Articular chondrocyte of knee joint (primary cell): ENCODE results near the gene RFC4. TPM values are rescaled to one million over a fixed set of nuclear protein-coding genes. Genes with fewer than 3 reads are reported as not detected.

Experiments used
- small RNA-seq: library from RNA; depleted of rRNA; stranded (forward); fragments of <200 nt; gene quantifications from one replicate; pipeline ENCODE3, GENCODE V24; 2012
- total RNA-seq: library from RNA; depleted of rRNA; stranded (reverse); fragments of >200 nt; gene quantifications from 2 replicates; pipeline ENCODE4 v1.2.3, GENCODE V29; 2012

Gene RFC4, protein sequence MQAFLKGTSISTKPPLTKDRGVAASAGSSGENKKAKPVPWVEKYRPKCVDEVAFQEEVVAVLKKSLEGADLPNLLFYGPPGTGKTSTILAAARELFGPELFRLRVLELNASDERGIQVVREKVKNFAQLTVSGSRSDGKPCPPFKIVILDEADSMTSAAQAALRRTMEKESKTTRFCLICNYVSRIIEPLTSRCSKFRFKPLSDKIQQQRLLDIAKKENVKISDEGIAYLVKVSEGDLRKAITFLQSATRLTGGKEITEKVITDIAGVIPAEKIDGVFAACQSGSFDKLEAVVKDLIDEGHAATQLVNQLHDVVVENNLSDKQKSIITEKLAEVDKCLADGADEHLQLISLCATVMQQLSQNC
- 14.6 and 23.1 TPM in 2 replicates for total RNA-seq

DNA sequence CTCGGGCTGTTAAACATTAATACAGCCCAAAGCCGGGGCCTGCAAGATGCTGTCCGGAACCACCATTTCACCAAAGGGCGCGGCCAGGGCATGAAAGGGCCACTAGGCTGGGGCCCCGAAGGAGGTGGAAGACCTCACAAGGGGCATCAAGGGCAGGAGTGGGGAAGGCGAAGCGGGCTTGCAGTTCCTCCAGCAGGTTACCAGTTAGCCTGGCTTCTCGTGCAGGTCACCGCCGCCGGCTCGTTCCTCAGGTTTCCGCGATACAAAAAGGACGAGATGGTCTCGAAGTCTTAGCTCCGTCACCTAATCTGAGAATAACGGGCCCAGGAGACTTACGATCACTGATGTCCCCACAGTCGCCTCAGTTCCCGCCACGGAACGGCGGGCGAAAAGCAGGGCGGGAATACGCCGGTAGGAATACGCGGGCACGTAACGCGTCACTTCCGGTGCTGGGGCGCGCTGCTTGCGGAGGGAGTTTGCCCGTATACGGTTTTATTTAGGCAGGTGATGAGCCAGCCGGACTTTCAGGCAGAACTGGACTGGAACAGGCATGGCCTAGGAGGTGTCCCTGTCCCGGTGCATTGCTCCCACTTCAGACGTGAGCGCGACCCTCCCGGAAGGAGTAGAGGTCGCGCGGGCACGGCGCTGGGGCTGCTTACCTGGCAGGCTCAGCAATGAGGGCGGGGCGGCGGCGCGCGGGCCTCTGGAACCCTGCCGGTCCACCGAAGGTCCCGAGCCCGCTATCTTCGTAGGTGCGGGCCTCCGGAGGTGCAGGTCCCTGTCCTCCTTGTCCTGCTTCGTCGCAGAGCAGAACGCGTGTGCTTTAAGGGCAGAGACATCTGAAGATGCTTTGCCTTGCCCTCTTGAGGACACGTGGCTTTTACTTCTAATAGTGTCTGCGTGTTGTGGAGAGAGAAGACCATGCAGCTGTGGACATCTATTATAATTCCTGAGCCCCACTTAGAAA lies at the start of gene RFC4:
Gene RFC4, minus strand, starts transcription at position 394 of the 967 bp plus-strand sequence. CDS start 1,769 bp downstream, outside the sequence.

DNA sequence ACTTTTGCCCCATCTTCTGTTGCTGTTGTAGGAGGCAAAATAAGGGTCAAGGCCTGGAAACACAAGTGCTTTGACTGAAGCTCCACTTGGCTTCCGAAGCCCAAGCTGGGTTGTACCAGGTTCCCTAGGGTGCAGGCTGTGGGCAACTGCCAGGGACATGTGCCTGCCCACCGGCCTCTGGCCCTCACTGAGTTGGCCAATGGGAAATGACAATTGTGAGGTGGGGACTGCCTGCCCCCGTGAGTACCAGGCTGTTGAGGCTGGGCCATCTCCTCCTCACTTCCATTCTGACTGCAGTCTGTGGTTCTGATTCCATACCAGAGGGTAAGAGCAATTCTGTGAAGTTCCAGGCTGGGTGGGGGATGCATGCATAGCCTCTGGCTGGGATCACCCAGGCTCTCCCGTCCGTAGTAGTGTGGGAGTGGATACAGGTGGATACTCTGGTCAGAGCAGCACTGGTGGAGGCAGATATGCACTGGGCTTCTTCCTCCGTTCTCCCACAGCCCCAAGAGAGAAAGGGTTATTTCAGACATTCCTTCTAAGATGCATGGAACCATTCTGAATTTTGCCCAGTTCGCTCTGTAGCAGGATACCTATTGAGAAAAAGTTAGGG lies 36.2 kb upstream of the RFC4 start, which contains the start of gene ADIPOQ:
Gene ADIPOQ, plus strand, starts transcription at position 285 of the 613 bp plus-strand sequence. CDS start 10,349 bp downstream, outside the sequence.

DNA sequence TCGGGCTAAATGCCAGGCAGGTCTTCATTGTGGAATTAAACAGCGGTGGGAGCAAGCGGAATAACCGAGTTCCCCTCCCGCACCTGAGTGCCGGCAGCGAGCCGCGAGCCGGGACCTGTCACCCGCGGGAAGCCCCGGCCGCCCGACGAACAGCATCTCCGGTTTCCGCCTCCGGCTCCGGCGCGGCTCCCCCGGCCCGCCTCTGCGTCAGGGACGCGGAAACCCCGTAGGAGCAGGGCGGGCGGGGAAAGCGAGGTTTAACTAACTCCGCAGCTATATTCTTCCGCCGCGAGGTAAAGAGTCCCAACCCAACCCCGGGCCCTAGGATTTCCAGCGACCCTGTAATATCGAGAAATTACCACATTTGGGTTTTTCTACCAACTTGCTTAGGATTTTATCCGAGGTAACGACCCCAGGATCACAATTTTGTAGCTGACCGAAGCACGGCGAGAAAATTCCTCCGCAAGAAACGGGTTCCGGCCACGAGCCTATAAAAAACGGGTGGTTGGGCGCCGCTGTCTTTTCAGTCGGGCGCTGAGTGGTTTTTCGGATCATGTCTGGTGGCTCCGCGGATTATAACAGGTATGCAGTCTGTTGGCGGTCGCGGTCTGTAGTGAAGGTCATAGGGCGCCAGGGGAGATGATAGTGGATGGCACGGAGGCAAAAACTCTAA lies 23.1 kb downstream of the RFC4 start, which contains the start of gene EIF4A2:
Gene EIF4A2, plus strand, starts transcription at position 520 of the 673 bp plus-strand sequence. Its CDS starts 34 bp downstream, at position 554.

Small RNA genes lying within 50 kb of the gene (small RNA-seq; reads per million reads assigned to genes)
- not detected for gene RF00092
- not detected for gene RNU6-1105P
- not detected for gene SNORA4
- gene SNORA63: not detected
- gene SNORA81: not detected
- gene SNORD2: not detected

Other genes with a start within 250 kb of the RFC4 start
- 18.2 and 23.3 TPM in 2 replicates for gene TBCCD1, start 239.1 kb downstream of the RFC4 start, total RNA-seq
- gene DNAJB11, start 235.8 kb downstream of the RFC4 start, total RNA-seq: 47.1 and 54.6 TPM in 2 replicates
- 0.11 TPM in 1 of 2 replicates, not detected in the other for gene AHSG, start 193.4 kb downstream of the RFC4 start, total RNA-seq
- not detected in 2 replicates for gene FETUB, start 166.1 kb downstream of the RFC4 start, total RNA-seq
- not detected in 2 replicates for gene HRG, start 140.5 kb downstream of the RFC4 start, total RNA-seq
- gene KNG1, start 89.1 kb downstream of the RFC4 start, total RNA-seq: not detected in 2 replicates
- gene EIF4A2, start 22.9 kb downstream of the RFC4 start, total RNA-seq: 381 and 595 TPM in 2 replicates
- under 0.01 TPM in 1 of 2 replicates, not detected in the other for gene ADIPOQ, start 36.2 kb upstream of the RFC4 start, total RNA-seq
- 5.5 and 10.8 TPM in 2 replicates for gene ST6GAL1, start 124.0 kb upstream of the RFC4 start, total RNA-seq